CD14-positive monocyte (primary cell): ENCODE results near the gene PON3. TPM values are rescaled to one million over a fixed set of nuclear protein-coding genes. Genes with fewer than 3 reads are reported as not detected.
A peak's percentile ranks its signal among the peaks of the same experiment; 100 is the strongest.

ENCODE experiments used
- DNase-seq, 3 donors: peaks; one replicate each; pipeline ENCODE4 v3.0.0-alpha.2; 2011 to 2022
- H2AFZ ChIP-seq: 2 replicates; pipeline ENCODE4 v1.6.0; 2012; ENCODE audit warnings: mild to moderate bottlenecking, low read depth, low read length, inconsistent platforms; ENCODE audit not compliant: insufficient read depth, poor library complexity, severe bottlenecking
- H3K27ac ChIP-seq, 2 donors: 1 replicate in 1 of 2; 2 replicates in 1 of 2; pipeline ENCODE4 v1.5.1; 2012 to 2013; ENCODE audit warnings: low read length in 2 of 2, control low read depth in 1 of 2, inconsistent platforms in 1 of 2, low read depth in 1 of 2, mild to moderate bottlenecking in 1 of 2
- H3K27me3 ChIP-seq, 2 donors: one replicate each; pipeline versions ENCODE4 v1.6.0 to v1.6.1; 2011 to 2013; ENCODE audit warnings: low read length in 2 of 2; ENCODE audit not compliant: control insufficient read depth in 2 of 2, insufficient read depth in 2 of 2
- H3K36me3 ChIP-seq, 2 donors: replicated peaks in 1 of 2; 1 replicate in 1 of 2; 2 replicates in 1 of 2; pipeline versions ENCODE4 v1.5.1 to v1.6.1; 2012 to 2013; ENCODE audit warnings: low read length in 2 of 2, control low read depth in 1 of 2, inconsistent platforms in 1 of 2, mild to moderate bottlenecking in 1 of 2; ENCODE audit not compliant: insufficient read depth in 2 of 2, control insufficient read depth in 1 of 2
- H3K4me1 ChIP-seq, 2 donors: 1 replicate in 1 of 2; 2 replicates in 1 of 2; pipeline versions ENCODE4 v1.5.1 to v1.6.1; 2012 to 2013; ENCODE audit warnings: low read length in 2 of 2, control low read depth in 1 of 2, inconsistent platforms in 1 of 2, mild to moderate bottlenecking in 1 of 2, moderate library complexity in 1 of 2; ENCODE audit not compliant: insufficient read depth in 2 of 2, control insufficient read depth in 1 of 2
- H3K4me2 ChIP-seq: replicated peaks from 2 replicates; pipeline ENCODE3; 2012; ENCODE audit warnings: low read length, moderate library complexity, mild to moderate bottlenecking; ENCODE audit not compliant: poor library complexity, severe bottlenecking; ENCODE audit errors: extremely low read depth
- H3K4me3 ChIP-seq, 3 experiments: fragments of 200-600 bp in 1 of 3; sonication (generic) in 1 of 3; replicated peaks in 1 of 3; 1 replicate in 2 of 3; 2 replicates in 1 of 3; pipeline ENCODE4 v1.5.1; 2011 to 2013; ENCODE audit warnings: low read length in 3 of 3, mild to moderate bottlenecking in 3 of 3, control low read depth in 2 of 3, low read depth in 2 of 3, inconsistent platforms in 1 of 3, moderate library complexity in 1 of 3
- H3K79me2 ChIP-seq: 2 replicates; pipeline ENCODE4 v1.6.0; 2012; ENCODE audit warnings: mild to moderate bottlenecking, control low read depth, inconsistent platforms, low read length, moderate library complexity; ENCODE audit not compliant: insufficient read depth
- H3K9ac ChIP-seq: 2 replicates; pipeline ENCODE4 v1.6.0; 2017; ENCODE audit warnings: low read length, mild to moderate bottlenecking; ENCODE audit not compliant: insufficient read depth, poor library complexity, severe bottlenecking
- H3K9me3 ChIP-seq, 2 donors: replicated peaks in 1 of 2; 1 replicate in 1 of 2; 2 replicates in 1 of 2; pipeline versions ENCODE4 v1.5.1 to v1.6.1; 2012 to 2013; ENCODE audit warnings: low read length in 2 of 2, control low read depth in 1 of 2; ENCODE audit not compliant: control insufficient read depth in 1 of 2, insufficient read depth in 1 of 2
- H4K20me1 ChIP-seq: 2 replicates; pipeline ENCODE4 v1.6.0; 2012; ENCODE audit warnings: mild to moderate bottlenecking, low read length, control low read depth, moderate library complexity; ENCODE audit not compliant: insufficient read depth
- H3K27ac Mint-ChIP-seq, 7 donors: one replicate each; pipeline ENCODE4 v1.8.0; 2020; ENCODE audit warnings: mild to moderate bottlenecking in 7 of 7, mixed read lengths in 7 of 7, moderate library complexity in 6 of 7, inconsistent platforms in 2 of 7
- H3K27me3 Mint-ChIP-seq, 3 donors: one replicate each; pipeline ENCODE4 v1.8.0; 2021 to 2022; ENCODE audit warnings: low read depth in 3 of 3, mild to moderate bottlenecking in 3 of 3, mixed read lengths in 3 of 3, moderate library complexity in 3 of 3, inconsistent platforms in 1 of 3
- H3K36me3 Mint-ChIP-seq, 2 donors: one replicate each; pipeline ENCODE4 v1.8.0; 2020; ENCODE audit warnings: mixed read lengths in 2 of 2, inconsistent platforms in 1 of 2, mild to moderate bottlenecking in 1 of 2
- H3K4me1 Mint-ChIP-seq: one replicate; pipeline ENCODE4 v1.8.0; 2020; ENCODE audit warnings: mild to moderate bottlenecking, mixed read lengths
- H3K4me3 Mint-ChIP-seq, 2 donors: one replicate each; pipeline ENCODE4 v1.8.0; 2020; ENCODE audit warnings: mild to moderate bottlenecking in 2 of 2, mixed read lengths in 2 of 2, moderate library complexity in 1 of 2
- H3K9me3 Mint-ChIP-seq, 7 donors: one replicate each; pipeline ENCODE4 v1.8.0; 2020 to 2022; ENCODE audit warnings: mixed read lengths in 7 of 7, mild to moderate bottlenecking in 6 of 7, moderate library complexity in 6 of 7, inconsistent platforms in 2 of 7
- CTCF ChIP-seq: fragments of 200-600 bp; IDR thresholded peaks from one replicate; pipeline ENCODE4 v1.8.0; 2022; ENCODE audit warnings: antibody characterized with exemption, mild to moderate bottlenecking
- WGBS: methylation state at CpG from one replicate; pipeline ENCODE4 v1.1.5; 2013; ENCODE audit warnings: missing lambda C conversion rate; ENCODE audit not compliant: insufficient coverage; 5-methylcytosine and 5-hydroxymethylcytosine counted together
- intact Hi-C, 2 donors: fragments of 100-400 bp; cut with micrococcal nuclease; formaldehyde crosslinking; loops; one replicate each; pipeline versions ENCODE4 v1.15.0 to v1.15.1; 2023
- polyA minus RNA-seq: library from RNA; depleted of rRNA, polyadenylated mRNA; stranded (reverse); fragments of >200 nt; gene quantifications from 2 replicates; pipeline ENCODE4 v1.2.3, GENCODE V29; 2012
- polyA plus RNA-seq, 3 donors: library from polyadenylated mRNA; depleted of rRNA in 1 of 3; unstranded in 2 of 3; stranded (reverse) in 1 of 3; fragments of 300-500 nt in 2 of 3; fragments of >200 nt in 1 of 3; fragmentation: Illumina TruSeq in 2 of 3; gene quantifications; 1 replicate in 2 of 3; 2 replicates in 1 of 3; pipeline ENCODE4 v1.2.3, GENCODE V29; 2012 to 2021
- total RNA-seq, 12 experiments: library from RNA in 1 of 12; stranded (reverse) in 1 of 12; fragments of 120-200 nt in 1 of 12; gene quantifications; one replicate each; pipeline ENCODE4 v1.2.4 and lab custom pipeline; 2013 to 2026; ENCODE audit warnings: mixed read lengths in 6 of 12, inconsistent platforms in 1 of 12

The PON3 gene
- 0.06 TPM for total RNA-seq (2013)
- polyA plus RNA-seq, result not detected
- polyA minus RNA-seq, result not detected in 2 replicates
- total RNA-seq (lab: John Stamatoyannopoulos, UW), result 0 to 1.8 (median 0.08) reads per million in 11 experiments

GRCh38 chr7:95396136-95397032 lies at the start of gene PON3:
PON3 (minus strand) TSS chr7:95396375; CDS start chr7:95396350, 25 bp downstream.
- Mint-ChIP-seq H3K36me3 (no peaks in the 10 kb centered on the region), H3K9me3 (peaks cover 0 to 6% (median 2%) of the 10 kb centered on the region in 7 donors), H3K27ac (no peak within 1 kb of the TSS), H3K4me3 (peak within 1 kb of the TSS; percentile 72 to 90), H3K27me3 (peaks cover 25 to 37% (median 30%) of the 10 kb centered on the region in 3 donors), H3K4me1 (peaks cover 15% of the 10 kb centered on the region)
- 5% methylated on average over 52 of the region's 68 CpGs for WGBS
- H3K4me1 ChIP-seq, result peaks cover 0 to 10% of the 10 kb centered on the region in 2 donors
- TF ChIP-seq CTCF, result no peak
- no peak within 1 kb of the TSS for H3K27ac ChIP-seq
- no peaks in the 10 kb centered on the region for H3K36me3 ChIP-seq
- peaks cover 16 to 24% of the 10 kb centered on the region in 2 donors for H3K27me3 ChIP-seq
- peak within 1 kb of the TSS; percentile 42 for H3K9ac ChIP-seq
- DNase-seq, result no peak
- H3K4me2 ChIP-seq, result peak within 1 kb of the TSS; percentile 78
- no peaks in the 10 kb centered on the region for H4K20me1 ChIP-seq
- peaks cover 0 to 4% of the 10 kb centered on the region in 2 donors for H3K9me3 ChIP-seq
- intact Hi-C loops, result no loop called here
- H3K79me2 ChIP-seq, result no peaks in the 10 kb centered on the region
- H2AFZ ChIP-seq, result peak within 1 kb of the TSS; percentile 79
- peak within 1 kb of the TSS; percentile 4 to 68 (median 18) for H3K4me3 ChIP-seq

GRCh38 chr7:95444796-95445195 lies 48.6 kb upstream of the PON3 start:
- Mint-ChIP-seq H3K4me1 (no peaks in the 10 kb centered on the region), H3K4me3 (no peak overlapping the region), H3K9me3 (no peaks in the 10 kb centered on the region), H3K27me3 (peaks cover 0 to 5% (median 2%) of the 10 kb centered on the region in 3 donors), H3K27ac (no peak overlapping the region), H3K36me3 (no peaks in the 10 kb centered on the region)
- Histone ChIP-seq H3K4me1 (no peaks in the 10 kb centered on the region), H3K9me3 (no peaks in the 10 kb centered on the region), H3K4me3 (no peak overlapping the region), H2AFZ (no peak overlapping the region), H3K36me3 (no peaks in the 10 kb centered on the region), H3K9ac (no peak overlapping the region), H3K4me2 (no peak overlapping the region), H4K20me1 (no peaks in the 10 kb centered on the region), H3K27ac (no peak overlapping the region), H3K27me3 (no peaks in the 10 kb centered on the region), H3K79me2 (no peaks in the 10 kb centered on the region)
- intact Hi-C loops, result no loop called here
- TF ChIP-seq CTCF, result no peak
- DNase-seq, result no peak
- WGBS, result no CpG with 5 or more reads among the region's 2 CpGs
